HG03108 (cell line): Measurements from ENCODE around the gene FAM83G.
"Not testable (repeated sequence)": the region's sequence is repeated elsewhere in the genome, so short reads cannot be mapped to it uniquely, and the experiment has no call there.

Experiments
- ATAC-seq: cut with Tn5 transposase; IDR thresholded peaks from one replicate; pipeline ENCODE4 v1.9.1; 2021; ENCODE audit warnings: moderate library complexity; ENCODE audit not compliant: unreplicated experiment

FAM83G gene

GRCh38 chr17:18922596-18922995 lies 82.0 kb downstream of the FAM83G start:
- not testable (repeated sequence) for ATAC-seq

- ATAC-seq: peak; percentile 74
These were observed 82.6 kb downstream of the FAM83G start for GRCh38 chr17:18921912-18922451.

GRCh38 chr17:18921485-18921884 lies 83.1 kb downstream of the FAM83G start:
- ATAC-seq: no peak

GRCh38 chr17:18920911-18921441 lies 83.6 kb downstream of the FAM83G start:
- ATAC-seq: no peak

GRCh38 chr17:18919963-18920362 lies 84.6 kb downstream of the FAM83G start:
- no peak for ATAC-seq
